Ishikawa (cell line): ENCODE data around the gene IL1RAPL1.

Experiments used
- EGR1 ChIP-seq: IDR thresholded peaks from 2 replicates; pipeline ENCODE4 v1.6.1; 2012
- EP300 ChIP-seq: IDR thresholded peaks from 2 replicates; pipeline ENCODE4 v1.6.1; 2012; ENCODE audit warnings: borderline replicate concordance
- NFIC ChIP-seq: IDR thresholded peaks from 2 replicates; pipeline ENCODE4 v1.6.1; 2012
- TF ChIP-seq, protein P1 (sequence below): IDR thresholded peaks from 2 replicates; pipeline ENCODE4 v1.6.1; 2012; ENCODE audit warnings: low read depth, mild to moderate bottlenecking

DNA sequence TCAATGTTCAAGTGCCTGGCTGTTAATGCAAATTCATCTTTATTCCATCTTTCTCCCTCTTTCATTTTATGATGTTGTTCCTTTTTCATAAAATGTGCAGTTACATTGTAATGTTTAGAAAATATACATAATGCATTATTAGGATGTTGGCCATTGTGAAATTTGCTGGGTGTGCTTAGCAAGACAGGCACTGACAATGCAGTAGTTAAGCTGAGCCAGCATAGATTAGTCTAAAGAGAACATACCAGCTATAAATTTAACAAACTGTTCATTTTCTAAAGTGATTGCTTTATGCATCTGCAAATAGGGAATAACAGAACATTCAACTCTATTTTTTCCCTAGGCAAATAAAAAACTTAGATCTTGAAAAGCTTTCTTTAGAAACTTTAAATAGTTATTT lies 436.0 kb downstream of the IL1RAPL1 start:
- TF ChIP-seq, protein P1, sequence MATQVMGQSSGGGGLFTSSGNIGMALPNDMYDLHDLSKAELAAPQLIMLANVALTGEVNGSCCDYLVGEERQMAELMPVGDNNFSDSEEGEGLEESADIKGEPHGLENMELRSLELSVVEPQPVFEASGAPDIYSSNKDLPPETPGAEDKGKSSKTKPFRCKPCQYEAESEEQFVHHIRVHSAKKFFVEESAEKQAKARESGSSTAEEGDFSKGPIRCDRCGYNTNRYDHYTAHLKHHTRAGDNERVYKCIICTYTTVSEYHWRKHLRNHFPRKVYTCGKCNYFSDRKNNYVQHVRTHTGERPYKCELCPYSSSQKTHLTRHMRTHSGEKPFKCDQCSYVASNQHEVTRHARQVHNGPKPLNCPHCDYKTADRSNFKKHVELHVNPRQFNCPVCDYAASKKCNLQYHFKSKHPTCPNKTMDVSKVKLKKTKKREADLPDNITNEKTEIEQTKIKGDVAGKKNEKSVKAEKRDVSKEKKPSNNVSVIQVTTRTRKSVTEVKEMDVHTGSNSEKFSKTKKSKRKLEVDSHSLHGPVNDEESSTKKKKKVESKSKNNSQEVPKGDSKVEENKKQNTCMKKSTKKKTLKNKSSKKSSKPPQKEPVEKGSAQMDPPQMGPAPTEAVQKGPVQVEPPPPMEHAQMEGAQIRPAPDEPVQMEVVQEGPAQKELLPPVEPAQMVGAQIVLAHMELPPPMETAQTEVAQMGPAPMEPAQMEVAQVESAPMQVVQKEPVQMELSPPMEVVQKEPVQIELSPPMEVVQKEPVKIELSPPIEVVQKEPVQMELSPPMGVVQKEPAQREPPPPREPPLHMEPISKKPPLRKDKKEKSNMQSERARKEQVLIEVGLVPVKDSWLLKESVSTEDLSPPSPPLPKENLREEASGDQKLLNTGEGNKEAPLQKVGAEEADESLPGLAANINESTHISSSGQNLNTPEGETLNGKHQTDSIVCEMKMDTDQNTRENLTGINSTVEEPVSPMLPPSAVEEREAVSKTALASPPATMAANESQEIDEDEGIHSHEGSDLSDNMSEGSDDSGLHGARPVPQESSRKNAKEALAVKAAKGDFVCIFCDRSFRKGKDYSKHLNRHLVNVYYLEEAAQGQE = no peak
- no peak for TF ChIP-seq EP300
- TF ChIP-seq NFIC = no peak
- no peak for TF ChIP-seq EGR1
